Measurements from ENCODE around the gene GRPEL1. TPM values are rescaled to one million over a fixed set of nuclear protein-coding genes. Genes with fewer than 3 reads are reported as not detected.

GRPEL1 gene
- total RNA-seq, 1 experiment from 2014 or later, result 40.7 TPM

DNA sequence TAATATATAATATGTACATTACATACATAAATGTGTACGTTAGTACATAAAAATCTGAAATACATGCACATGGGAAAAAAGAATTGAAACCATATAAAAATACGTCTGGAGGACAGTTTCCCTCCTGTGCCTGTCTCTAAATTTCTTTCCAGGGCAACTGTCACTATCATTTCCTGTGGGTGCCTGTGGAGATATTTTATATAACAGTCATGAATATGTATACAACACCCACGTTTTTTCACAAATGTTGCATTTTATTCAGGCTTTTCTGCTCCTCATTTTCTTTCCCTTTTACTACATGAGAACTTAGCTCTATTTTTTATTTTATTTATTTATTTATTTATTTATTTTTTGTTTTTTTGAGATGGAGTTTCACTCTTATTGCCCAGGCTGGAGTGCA, 24.2 kb upstream of the GRPEL1 start:
- Histone ChIP-seq H4K91ac (ENCODE audit: insufficient read length, low read depth, low read length) (no peak overlapping the region), H3K4me2 (ENCODE audit: insufficient read depth, insufficient read length, low read length) (no peak overlapping the region), H3K18ac (ENCODE audit: insufficient read length, low read depth, low read length) (no peak overlapping the region), H3K4me1 (ENCODE audit: insufficient read depth, low read length) (no peaks in the 10 kb centered on the region), H2BK12ac (ENCODE audit: insufficient read length, low read depth, low read length) (no peak overlapping the region), H3K56ac (ENCODE audit: insufficient read length, low read depth, low read length) (no peak overlapping the region), H2AFZ (ENCODE audit: low read length) (no peak overlapping the region), H3K4ac (ENCODE audit: low read depth, low read length) (no peak overlapping the region), H4K20me1 (ENCODE audit: control insufficient read depth, insufficient read depth, insufficient read length) (no peaks in the 10 kb centered on the region), H2AK5ac (ENCODE audit: insufficient read length, low read length) (no peak overlapping the region), H3K9ac (ENCODE audit: extremely low read depth, insufficient read length, low read length) (no peak overlapping the region), H3K9me3 (ENCODE audit: control insufficient read depth, low read depth, low read length) (no peaks in the 10 kb centered on the region), H2BK120ac (ENCODE audit: low read depth, low read length, poor library complexity, severe bottlenecking) (no peak overlapping the region), H2BK15ac (ENCODE audit: low read depth, low read length) (no peak overlapping the region), H3K23me2 (ENCODE audit: insufficient read length, low read depth, low read length, poor library complexity, severe bottlenecking) (no peaks in the 10 kb centered on the region), H3K14ac (ENCODE audit: insufficient read depth, low read length) (no peak overlapping the region), H3T11ph (ENCODE audit: low read length) (no peak overlapping the region), H4K5ac (ENCODE audit: insufficient read length, low read depth, low read length) (no peak overlapping the region), H3K23ac (ENCODE audit: insufficient read length, low read depth, low read length) (no peak overlapping the region), H3K27ac (ENCODE audit: insufficient read length, low read depth, low read length) (no peak overlapping the region), H2BK5ac (ENCODE audit: insufficient read length, low read length) (no peak overlapping the region), H2BK20ac (ENCODE audit: low read depth, low read length, poor library complexity, severe bottlenecking) (no peak overlapping the region), H3K79me2 (ENCODE audit: insufficient read depth, low read length) (no peaks in the 10 kb centered on the region), H4K8ac (replicated peaks; ENCODE audit: insufficient read length, low read depth, low read length) (no peak overlapping the region), H3K79me1 (ENCODE audit: insufficient read depth, low read depth, low read length, poor library complexity, severe bottlenecking) (no peaks in the 10 kb centered on the region), H3K27me3 (ENCODE audit: insufficient read depth, low read length) (peaks cover 22% of the 10 kb centered on the region; the same call in 1 of the 2 replicates)
- TF ChIP-seq, protein P1, sequence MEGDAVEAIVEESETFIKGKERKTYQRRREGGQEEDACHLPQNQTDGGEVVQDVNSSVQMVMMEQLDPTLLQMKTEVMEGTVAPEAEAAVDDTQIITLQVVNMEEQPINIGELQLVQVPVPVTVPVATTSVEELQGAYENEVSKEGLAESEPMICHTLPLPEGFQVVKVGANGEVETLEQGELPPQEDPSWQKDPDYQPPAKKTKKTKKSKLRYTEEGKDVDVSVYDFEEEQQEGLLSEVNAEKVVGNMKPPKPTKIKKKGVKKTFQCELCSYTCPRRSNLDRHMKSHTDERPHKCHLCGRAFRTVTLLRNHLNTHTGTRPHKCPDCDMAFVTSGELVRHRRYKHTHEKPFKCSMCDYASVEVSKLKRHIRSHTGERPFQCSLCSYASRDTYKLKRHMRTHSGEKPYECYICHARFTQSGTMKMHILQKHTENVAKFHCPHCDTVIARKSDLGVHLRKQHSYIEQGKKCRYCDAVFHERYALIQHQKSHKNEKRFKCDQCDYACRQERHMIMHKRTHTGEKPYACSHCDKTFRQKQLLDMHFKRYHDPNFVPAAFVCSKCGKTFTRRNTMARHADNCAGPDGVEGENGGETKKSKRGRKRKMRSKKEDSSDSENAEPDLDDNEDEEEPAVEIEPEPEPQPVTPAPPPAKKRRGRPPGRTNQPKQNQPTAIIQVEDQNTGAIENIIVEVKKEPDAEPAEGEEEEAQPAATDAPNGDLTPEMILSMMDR (conservative IDR thresholded peaks at IDR 0.05), result no peak
- H3K27ac Mint-ChIP-seq, result no peak overlapping the region
- DNase-seq, result no peak
- peaks cover 7 to 8% of the 10 kb centered on the region in 2 experiments; a peak in 4 of 5 replicates for H3K9me3 Mint-ChIP-seq
- no peaks in the 10 kb centered on the region; a peak in 1 of 7 replicates for H3K36me3 Mint-ChIP-seq (ENCODE audit: insufficient read depth in 1 of 3, low read depth in 3 of 3)
- no peaks in the 10 kb centered on the region for H3K4me1 Mint-ChIP-seq
- H3K4me3 Mint-ChIP-seq, result no peak overlapping the region
- peaks cover 95% of the 10 kb centered on the region for H3K27me3 Mint-ChIP-seq (ENCODE audit: low read depth)
- no CpG with 5 or more reads among the region's 3 CpGs for WGBS (ENCODE audit: extremely low coverage, insufficient read length, low lambda C conversion rate)

All from H9 (cell line).